Neural cell (in vitro differentiated cells): ENCODE measurements around the gene ANGEL2. TPM values are rescaled to one million over a fixed set of nuclear protein-coding genes. Genes with fewer than 3 reads are reported as not detected.

Source experiments
- H2AFZ ChIP-seq: fragments of 200-600, 300-800 bp; sonication (generic), shearing (Covaris generic); 2 replicates; pipeline ENCODE4 v1.6.0; 2014; ENCODE audit warnings: low read depth, mild to moderate bottlenecking, antibody characterized with exemption, low read length, moderate library complexity
- H3F3A ChIP-seq: fragments of 200-600 bp; shearing (Covaris generic); 2 replicates; pipeline ENCODE4 v1.6.1; 2016; ENCODE audit warnings: mild to moderate bottlenecking, moderate library complexity, mixed read lengths, antibody characterized with exemption, low read length; ENCODE audit not compliant: insufficient read depth, poor library complexity, severe bottlenecking
- H3K27ac ChIP-seq: fragments of 200-600, 300-800 bp; sonication (generic), shearing (Covaris generic); 2 replicates; pipeline ENCODE4 v1.5.1; 2014; ENCODE audit warnings: mild to moderate bottlenecking, low read length, moderate library complexity
- H3K27me3 ChIP-seq: fragments of 300-800, 200-600 bp; sonication (generic), shearing (Covaris generic); 2 replicates; pipeline ENCODE4 v1.6.0; 2014; ENCODE audit warnings: mild to moderate bottlenecking, low read depth, low read length, moderate library complexity; ENCODE audit not compliant: insufficient read depth
- H3K36me3 ChIP-seq: fragments of 300-800, 200-600 bp; sonication (generic), shearing (Covaris generic); 2 replicates; pipeline ENCODE4 v1.5.1; 2014; ENCODE audit warnings: mild to moderate bottlenecking, antibody characterized with exemption, low read length, moderate library complexity; ENCODE audit not compliant: insufficient read depth
- H3K4me2 ChIP-seq: fragments of 300-800, 200-600 bp; sonication (generic), shearing (Covaris generic); 2 replicates; pipeline ENCODE4 v1.6.0; 2014; ENCODE audit warnings: mild to moderate bottlenecking, low read length
- H3K4me3 ChIP-seq: fragments of 300-800, 200-600 bp; sonication (generic), shearing (Covaris generic); 2 replicates; pipeline ENCODE4 v1.5.1; 2014; ENCODE audit warnings: mild to moderate bottlenecking, low read length, moderate library complexity
- H3K79me2 ChIP-seq: fragments of 200-600 bp; shearing (Covaris generic); replicated peaks from 2 replicates; pipeline ENCODE4 v1.6.0; 2014; ENCODE audit warnings: mild to moderate bottlenecking, low read length, moderate library complexity; ENCODE audit not compliant: insufficient read depth
- H3K9ac ChIP-seq: fragments of 300-800, 200-600 bp; sonication (generic), shearing (Covaris generic); 2 replicates; pipeline ENCODE4 v1.6.1; 2016; ENCODE audit warnings: mild to moderate bottlenecking, low read length, mixed read lengths
- H3K9me2 ChIP-seq: fragments of 200-600 bp; shearing (Covaris generic); 2 replicates; pipeline ENCODE4 v1.6.1; 2016; ENCODE audit warnings: mild to moderate bottlenecking, low read length, mixed read lengths; ENCODE audit not compliant: insufficient read depth
- H3K9me3 ChIP-seq: fragments of 200-600, 300-800 bp; sonication (generic), shearing (Covaris generic); 2 replicates; pipeline ENCODE4 v1.6.1; 2016; ENCODE audit warnings: mild to moderate bottlenecking, mixed run types, low read length, moderate library complexity, mixed read lengths
- H4K20me1 ChIP-seq: fragments of 200-600 bp; shearing (Covaris generic); 2 replicates; pipeline ENCODE4 v1.6.1; 2016; ENCODE audit warnings: mild to moderate bottlenecking, mixed run types; ENCODE audit not compliant: insufficient read depth
- EP300 ChIP-seq: fragments of 450-650 bp; conservative IDR thresholded peaks from 2 replicates; pipeline ENCODE4 v1.6.1; 2014; ENCODE audit warnings: antibody characterized with exemption, mild to moderate bottlenecking, moderate library complexity; ENCODE audit not compliant: poor library complexity, severe bottlenecking
- EZH2 ChIP-seq: fragments of 200-600, 300-800 bp; shearing (Covaris generic), sonication (generic); IDR thresholded peaks from 2 replicates; pipeline ENCODE4 v1.6.1; 2014; ENCODE audit warnings: antibody characterized with exemption, low read length, borderline replicate concordance, mild to moderate bottlenecking; ENCODE audit not compliant: insufficient read depth, poor library complexity, severe bottlenecking
- MXI1 ChIP-seq: fragments of 450-650 bp; conservative IDR thresholded peaks from 2 replicates; pipeline ENCODE4 v1.6.1; 2014; ENCODE audit warnings: antibody characterized with exemption, mild to moderate bottlenecking; ENCODE audit not compliant: poor library complexity, severe bottlenecking
- POLR2AphosphoS5 ChIP-seq: IDR thresholded peaks from 2 replicates; pipeline ENCODE4 v1.6.1; 2012
- RAD21 ChIP-seq: fragments of 450-650 bp; conservative IDR thresholded peaks from 2 replicates; pipeline ENCODE4 v1.6.1; 2014; ENCODE audit warnings: antibody characterized with exemption, mild to moderate bottlenecking, moderate library complexity
- SMC3 ChIP-seq: fragments of 450-650 bp; conservative IDR thresholded peaks from 2 replicates; pipeline ENCODE4 v1.6.1; 2014; ENCODE audit warnings: antibody characterized with exemption, mild to moderate bottlenecking, moderate library complexity; ENCODE audit not compliant: poor library complexity
- TAF1 ChIP-seq: IDR thresholded peaks from 2 replicates; pipeline ENCODE4 v1.6.1; 2012; ENCODE audit warnings: low read depth
- polyA plus RNA-seq: library from polyadenylated mRNA; depleted of rRNA; stranded (reverse); fragments of >200 nt; gene quantifications from 2 replicates; pipeline ENCODE4 v1.2.3, GENCODE V29; 2014
- TF ChIP-seq, protein P1 (sequence below): fragments of 450-650 bp; IDR thresholded peaks from 2 replicates; pipeline ENCODE4 v1.5.1; 2014; ENCODE audit warnings: antibody characterized with exemption, mild to moderate bottlenecking, moderate library complexity; ENCODE audit not compliant: poor library complexity, severe bottlenecking
- TF ChIP-seq, protein P2 (sequence below): IDR thresholded peaks from 2 replicates; pipeline ENCODE4 v1.6.1; 2012; ENCODE audit warnings: borderline replicate concordance

ANGEL2 gene
- polyA plus RNA-seq, 1 donor from 2014 or later: 58.7 TPM

DNA sequence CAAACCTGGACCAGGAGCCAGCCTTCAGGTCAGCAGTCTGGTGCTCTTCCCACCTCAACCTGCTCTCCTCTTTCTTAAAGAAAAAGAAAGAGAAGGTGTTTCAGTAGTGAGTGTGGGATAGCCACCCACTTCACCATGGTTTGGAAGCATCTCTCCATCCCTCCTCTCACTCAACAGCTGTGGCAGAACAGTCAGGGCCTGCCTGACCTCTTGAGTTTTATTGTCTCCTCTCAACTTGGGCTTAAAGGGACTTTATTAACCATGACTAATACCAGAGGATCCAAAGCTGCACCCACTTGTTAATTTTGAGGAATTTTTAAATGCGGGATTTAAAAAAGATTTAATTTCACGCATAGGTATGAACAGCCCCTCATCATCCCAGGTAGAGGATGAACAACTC, 65.9 kb downstream of the ANGEL2 start:
- Histone ChIP-seq H3K9me3 (no peaks in the 10 kb centered on the region), H3K9ac (peak overlapping the region; percentile 99), H3K27me3 (peaks cover 5% of the 10 kb centered on the region), H3K4me2 (peak overlapping the region; percentile 63), H4K20me1 (no peaks in the 10 kb centered on the region), H3K4me3 (peak overlapping the region; percentile 94), H3K27ac (peak overlapping the region; percentile 95), H3K36me3 (peaks cover 12% of the 10 kb centered on the region), H2AFZ (peak overlapping the region; percentile 89), H3K79me2 (peaks cover 22% of the 10 kb centered on the region), H3F3A (peaks cover 3% of the 10 kb centered on the region), H3K9me2 (no peaks in the 10 kb centered on the region)
- TF ChIP-seq TAF1: no peak
- TF ChIP-seq EZH2: no peak
- TF ChIP-seq SMC3: no peak
- TF ChIP-seq POLR2AphosphoS5: no peak
- no peak for TF ChIP-seq EP300

DNA sequence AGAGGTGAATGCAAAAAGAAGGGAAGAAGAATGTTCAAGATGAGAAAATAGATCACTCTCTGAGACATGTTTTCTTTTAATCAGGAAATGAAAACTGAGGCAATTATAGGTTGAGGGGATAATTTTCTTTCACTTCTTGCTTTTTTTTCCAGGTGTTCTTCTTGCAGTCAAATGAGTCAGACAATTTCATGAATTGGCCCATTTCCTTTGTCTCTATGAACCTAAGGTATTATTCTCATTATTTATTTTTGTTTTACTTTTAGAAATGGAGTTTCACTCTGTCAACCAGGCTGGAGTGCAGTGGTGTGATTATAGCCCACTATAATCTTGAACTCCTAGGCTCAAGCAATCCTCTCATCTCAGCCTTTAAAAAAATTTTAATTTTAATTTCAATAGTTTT, 68.8 kb downstream of the ANGEL2 start:
- H3K9me3 ChIP-seq: no peaks in the 10 kb centered on the region
- no peak overlapping the region for H3K4me3 ChIP-seq
- H3K36me3 ChIP-seq: no peaks in the 10 kb centered on the region
- H2AFZ ChIP-seq: no peak overlapping the region
- no peaks in the 10 kb centered on the region for H3K9me2 ChIP-seq
- TF ChIP-seq TAF1: no peak
- TF ChIP-seq EP300: no peak
- TF ChIP-seq, protein P1, sequence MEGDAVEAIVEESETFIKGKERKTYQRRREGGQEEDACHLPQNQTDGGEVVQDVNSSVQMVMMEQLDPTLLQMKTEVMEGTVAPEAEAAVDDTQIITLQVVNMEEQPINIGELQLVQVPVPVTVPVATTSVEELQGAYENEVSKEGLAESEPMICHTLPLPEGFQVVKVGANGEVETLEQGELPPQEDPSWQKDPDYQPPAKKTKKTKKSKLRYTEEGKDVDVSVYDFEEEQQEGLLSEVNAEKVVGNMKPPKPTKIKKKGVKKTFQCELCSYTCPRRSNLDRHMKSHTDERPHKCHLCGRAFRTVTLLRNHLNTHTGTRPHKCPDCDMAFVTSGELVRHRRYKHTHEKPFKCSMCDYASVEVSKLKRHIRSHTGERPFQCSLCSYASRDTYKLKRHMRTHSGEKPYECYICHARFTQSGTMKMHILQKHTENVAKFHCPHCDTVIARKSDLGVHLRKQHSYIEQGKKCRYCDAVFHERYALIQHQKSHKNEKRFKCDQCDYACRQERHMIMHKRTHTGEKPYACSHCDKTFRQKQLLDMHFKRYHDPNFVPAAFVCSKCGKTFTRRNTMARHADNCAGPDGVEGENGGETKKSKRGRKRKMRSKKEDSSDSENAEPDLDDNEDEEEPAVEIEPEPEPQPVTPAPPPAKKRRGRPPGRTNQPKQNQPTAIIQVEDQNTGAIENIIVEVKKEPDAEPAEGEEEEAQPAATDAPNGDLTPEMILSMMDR: no peak
- no peak for TF ChIP-seq POLR2AphosphoS5
- TF ChIP-seq, protein P2, sequence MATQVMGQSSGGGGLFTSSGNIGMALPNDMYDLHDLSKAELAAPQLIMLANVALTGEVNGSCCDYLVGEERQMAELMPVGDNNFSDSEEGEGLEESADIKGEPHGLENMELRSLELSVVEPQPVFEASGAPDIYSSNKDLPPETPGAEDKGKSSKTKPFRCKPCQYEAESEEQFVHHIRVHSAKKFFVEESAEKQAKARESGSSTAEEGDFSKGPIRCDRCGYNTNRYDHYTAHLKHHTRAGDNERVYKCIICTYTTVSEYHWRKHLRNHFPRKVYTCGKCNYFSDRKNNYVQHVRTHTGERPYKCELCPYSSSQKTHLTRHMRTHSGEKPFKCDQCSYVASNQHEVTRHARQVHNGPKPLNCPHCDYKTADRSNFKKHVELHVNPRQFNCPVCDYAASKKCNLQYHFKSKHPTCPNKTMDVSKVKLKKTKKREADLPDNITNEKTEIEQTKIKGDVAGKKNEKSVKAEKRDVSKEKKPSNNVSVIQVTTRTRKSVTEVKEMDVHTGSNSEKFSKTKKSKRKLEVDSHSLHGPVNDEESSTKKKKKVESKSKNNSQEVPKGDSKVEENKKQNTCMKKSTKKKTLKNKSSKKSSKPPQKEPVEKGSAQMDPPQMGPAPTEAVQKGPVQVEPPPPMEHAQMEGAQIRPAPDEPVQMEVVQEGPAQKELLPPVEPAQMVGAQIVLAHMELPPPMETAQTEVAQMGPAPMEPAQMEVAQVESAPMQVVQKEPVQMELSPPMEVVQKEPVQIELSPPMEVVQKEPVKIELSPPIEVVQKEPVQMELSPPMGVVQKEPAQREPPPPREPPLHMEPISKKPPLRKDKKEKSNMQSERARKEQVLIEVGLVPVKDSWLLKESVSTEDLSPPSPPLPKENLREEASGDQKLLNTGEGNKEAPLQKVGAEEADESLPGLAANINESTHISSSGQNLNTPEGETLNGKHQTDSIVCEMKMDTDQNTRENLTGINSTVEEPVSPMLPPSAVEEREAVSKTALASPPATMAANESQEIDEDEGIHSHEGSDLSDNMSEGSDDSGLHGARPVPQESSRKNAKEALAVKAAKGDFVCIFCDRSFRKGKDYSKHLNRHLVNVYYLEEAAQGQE: no peak
- TF ChIP-seq SMC3: no peak
- TF ChIP-seq EZH2: no peak
- no peak for TF ChIP-seq MXI1
- no peak for TF ChIP-seq RAD21
- H3K27me3 ChIP-seq: peaks cover 5% of the 10 kb centered on the region
- no peak overlapping the region for H3K9ac ChIP-seq
- no peak overlapping the region for H3K27ac ChIP-seq
- peaks cover 3% of the 10 kb centered on the region for H3F3A ChIP-seq
- no peaks in the 10 kb centered on the region for H4K20me1 ChIP-seq
- peaks cover 9% of the 10 kb centered on the region for H3K79me2 ChIP-seq
- H3K4me2 ChIP-seq: no peak overlapping the region
